Cardiac septum (tissue), 1 donor: ENCODE measurements around the gene PRRC2B. TPM values are rescaled to one million over a fixed set of nuclear protein-coding genes. Genes with fewer than 3 reads are reported as not detected.
"Not testable (repeated sequence)": the region's sequence is repeated elsewhere in the genome, so short reads cannot be mapped to it uniquely, and the experiment has no call there.

Source experiments
- DNase-seq: peaks from one replicate; pipeline ENCODE4 v3.0.0-alpha.2; 2020; ENCODE audit warnings: low spot score
- intact Hi-C: fragments of 100-400 bp; cut with DNase I; formaldehyde crosslinking; loops from one replicate; pipeline ENCODE4 v1.14.0; 2022
- total RNA-seq: library from RNA; stranded (reverse); fragmentation: NEBNext Ultra II Directional; extraction: Animal tissue kit (Norgen Biotek cat#: 25700); gene quantifications from one replicate; pipeline ENCODE4 v1.2.1, GENCODE V29; 2021
- donor health status: DM: no; HTN: no; CAD: no.

PRRC2B gene
- total RNA-seq, 1 donor from 2014 or later = 151 TPM

DNA sequence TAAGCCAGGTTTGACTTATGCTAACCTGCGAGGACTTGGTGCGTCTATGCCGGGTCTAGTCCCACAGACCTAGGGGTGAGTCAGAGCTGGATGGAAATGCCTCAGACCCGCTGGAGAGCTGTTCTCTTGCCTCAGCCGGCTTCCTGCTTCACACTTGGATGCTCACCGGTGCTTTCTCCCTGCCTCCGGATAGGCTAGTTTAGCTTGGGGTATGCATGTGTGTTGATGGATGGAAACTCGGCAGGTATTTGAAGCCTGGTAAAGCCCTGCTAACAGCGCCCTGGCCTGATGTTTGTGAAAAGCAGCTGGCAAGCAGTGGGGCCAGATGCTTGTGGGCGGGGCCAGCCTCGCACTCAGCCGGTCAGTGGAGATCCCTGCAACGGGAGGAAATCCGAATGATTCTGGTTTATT is 29.3 kb downstream of the PRRC2B start:
- no peak for DNase-seq
- intact Hi-C loops = no loop called here

DNA sequence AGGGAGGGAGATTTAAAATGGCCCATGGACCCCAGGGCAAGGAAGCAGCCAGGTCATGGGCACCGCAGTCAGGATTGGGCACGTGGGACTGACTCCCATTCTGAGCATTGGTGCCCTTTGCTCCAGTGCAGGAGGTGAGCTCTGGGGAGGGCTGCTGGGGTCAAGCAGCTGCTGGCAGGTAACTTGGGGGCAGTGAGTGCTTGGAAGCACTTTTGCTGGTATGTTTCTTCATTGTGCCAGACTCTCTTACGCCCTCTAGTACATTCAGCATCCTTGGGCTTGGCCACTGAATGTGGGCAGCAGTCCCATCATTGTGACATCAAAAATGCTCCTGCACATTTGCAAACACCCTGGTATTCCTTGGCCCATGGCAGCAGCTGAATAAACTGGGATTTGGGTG is 32.7 kb downstream of the PRRC2B start:
- intact Hi-C loops = no loop called here
- no peak for DNase-seq

DNA sequence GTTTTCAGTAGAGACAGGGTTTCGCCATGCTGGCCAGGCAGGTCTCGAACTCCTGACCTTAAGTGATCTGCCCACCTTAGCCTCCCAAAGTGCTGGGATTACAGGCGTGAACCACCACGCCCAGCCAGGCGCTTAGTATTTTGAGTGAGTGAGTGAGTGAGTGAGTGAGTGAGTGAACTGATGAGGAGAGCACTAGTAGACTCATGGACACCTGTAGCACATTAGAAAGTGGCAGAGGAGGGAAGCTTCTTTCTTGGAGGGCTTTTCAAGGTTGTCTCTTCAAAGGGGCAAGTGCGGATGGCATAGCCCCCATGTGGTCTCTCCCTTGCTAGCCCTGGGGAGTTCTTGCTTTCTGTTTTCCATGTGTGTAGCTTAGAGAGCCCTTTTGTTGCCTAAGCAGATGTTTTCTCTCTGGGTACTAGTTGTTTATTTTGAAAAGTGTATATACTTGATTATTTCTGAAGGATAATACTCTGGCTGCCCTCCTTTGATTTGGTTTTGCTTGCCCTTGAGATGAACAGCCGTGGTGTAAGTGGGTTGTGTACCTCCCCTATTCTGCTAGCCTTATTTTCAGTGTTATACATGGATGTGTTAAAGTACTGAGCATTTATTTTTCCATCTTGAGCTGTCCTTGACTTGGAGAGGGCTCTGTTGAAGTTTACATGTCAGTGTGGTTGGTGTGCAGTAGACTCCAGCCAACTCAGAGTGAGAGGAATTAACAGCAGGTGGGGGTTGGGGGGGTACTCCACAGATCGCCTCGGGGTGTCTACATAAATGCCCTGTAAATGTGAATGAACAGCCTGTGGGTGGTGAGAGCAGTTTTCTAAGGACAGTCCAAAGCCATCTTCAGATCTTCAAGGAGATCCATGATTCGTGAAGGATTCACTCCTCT is 35.5 kb downstream of the PRRC2B start:
- DNase-seq = no peak
- intact Hi-C loops = no loop called here

DNA sequence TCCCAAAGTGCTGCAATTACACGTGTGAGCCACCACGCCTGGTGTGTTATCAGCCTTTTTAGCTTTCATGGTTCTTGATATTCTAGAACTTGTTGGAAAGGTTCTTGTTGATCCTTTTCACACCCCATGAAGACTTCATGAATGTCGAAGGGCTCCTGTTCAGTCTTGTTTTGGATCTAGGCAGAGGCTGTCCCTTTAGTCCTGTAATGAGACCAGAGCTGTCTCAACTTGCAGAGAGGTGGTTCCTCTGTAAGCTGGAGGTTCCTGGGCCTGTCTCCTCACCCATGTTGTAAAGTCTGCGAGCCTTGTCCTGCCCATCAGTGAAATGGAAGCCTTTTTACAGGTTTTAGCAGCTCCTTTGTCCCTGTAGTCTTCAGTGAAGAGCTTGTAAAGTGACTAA is 38.2 kb downstream of the PRRC2B start:
- DNase-seq = no peak

DNA sequence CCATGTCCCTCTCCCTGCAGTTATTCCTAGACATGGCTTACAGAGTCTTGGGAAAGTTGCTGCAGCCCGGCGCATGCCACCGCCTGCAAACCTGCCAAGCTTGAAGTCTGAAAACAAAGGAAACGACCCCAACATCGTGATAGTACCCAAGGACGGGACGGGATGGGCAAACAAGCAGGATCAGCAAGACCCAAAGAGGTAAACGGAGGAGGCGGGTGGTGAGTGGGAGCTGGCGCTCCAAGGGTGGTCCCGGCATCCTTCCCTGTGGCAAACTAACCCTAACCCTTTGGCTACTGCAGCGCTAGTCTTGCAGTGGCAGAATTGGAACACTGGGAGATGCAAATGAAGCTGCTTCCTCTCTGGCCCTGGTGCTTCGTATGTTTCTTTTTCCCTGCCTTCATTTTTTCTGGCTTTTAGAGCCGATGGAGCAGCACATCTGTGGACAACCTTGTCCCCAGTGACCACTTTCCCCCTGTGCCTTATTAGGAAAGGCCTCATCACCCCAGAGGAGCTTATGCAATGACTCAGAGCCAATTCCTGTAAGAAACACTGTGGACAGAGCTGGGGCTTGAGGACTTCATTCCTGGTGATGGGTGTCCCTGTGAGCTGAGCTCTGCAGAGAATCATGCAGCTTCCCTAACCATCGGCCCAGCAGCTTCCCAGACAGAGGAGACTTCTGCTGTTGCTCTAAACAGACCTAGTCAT is 38.9 kb downstream of the PRRC2B start:
- intact Hi-C loops = no loop called here
- no peak for DNase-seq

More for the DNA sequence above, 38.2 kb downstream of the PRRC2B start:
- intact Hi-C loops = no loop called here

DNA sequence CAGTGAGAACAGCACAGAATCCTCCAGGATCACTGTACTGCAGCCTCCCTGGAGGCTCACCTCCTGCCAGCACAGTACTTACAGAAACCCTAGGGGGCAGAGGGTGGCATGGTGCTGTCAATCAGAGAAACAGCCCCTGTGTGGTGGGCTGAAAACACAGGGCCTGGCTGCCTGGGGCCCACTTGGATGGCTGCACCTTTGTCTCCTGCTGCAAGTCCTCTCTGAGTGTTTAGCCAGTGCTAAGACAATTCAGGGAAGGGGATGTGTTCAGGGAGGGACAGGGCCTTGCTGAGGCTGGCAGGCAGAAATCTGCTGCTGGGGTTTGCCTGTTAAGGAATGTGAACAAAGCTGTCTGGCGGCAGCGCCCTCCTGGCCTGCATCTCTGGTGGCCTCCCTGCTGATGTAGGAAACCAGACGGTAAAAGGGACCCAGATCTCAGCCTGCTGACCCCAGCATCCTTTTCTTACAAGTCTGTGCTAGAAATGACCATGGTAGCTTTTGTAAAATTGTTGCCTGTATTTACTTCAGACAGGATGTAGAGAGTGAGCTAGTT is 39.5 kb downstream of the PRRC2B start:
- DNase-seq = no peak
- intact Hi-C loops = no loop called here

DNA sequence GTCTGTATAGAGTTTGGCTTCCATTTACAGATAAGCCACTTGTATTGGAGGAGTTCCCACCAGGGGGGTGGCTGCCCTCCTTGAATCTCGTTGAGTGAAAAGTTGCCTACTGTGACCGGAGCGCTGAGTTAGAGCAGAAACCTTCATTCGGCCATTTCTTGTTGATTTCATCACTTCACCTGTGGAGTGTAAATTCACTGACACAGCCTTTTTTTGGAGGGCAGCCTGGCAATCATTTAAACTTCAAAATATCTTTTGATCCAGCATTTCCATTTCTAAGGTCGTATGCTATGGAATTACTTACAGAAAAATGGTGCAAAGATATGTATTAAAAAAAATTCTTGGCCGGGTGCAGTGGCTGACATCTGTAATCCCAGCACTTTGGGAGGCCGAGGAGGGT is 40.8 kb downstream of the PRRC2B start:
- DNase-seq = no peak
- intact Hi-C loops = no loop called here

DNA sequence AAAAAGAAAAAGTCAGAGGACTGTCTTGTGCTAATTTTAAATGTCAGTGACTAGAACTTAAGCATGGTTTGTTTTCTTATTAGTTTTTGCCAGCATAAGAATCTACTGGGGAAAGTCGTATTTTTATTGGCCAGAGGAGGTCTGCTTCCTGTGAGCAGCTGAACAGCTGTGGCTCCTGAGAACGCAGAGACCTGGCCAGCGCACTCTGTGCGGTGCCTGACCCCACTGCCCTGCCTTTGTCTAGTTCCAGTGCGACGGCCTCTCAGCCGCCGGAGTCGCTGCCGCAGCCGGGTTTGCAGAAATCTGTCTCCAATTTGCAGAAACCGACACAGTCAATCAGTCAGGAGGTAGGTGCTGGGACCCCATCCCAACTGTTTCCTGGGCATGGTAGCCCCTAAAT is 42.5 kb downstream of the PRRC2B start:
- intact Hi-C loops = no loop called here
- DNase-seq = no peak

DNA sequence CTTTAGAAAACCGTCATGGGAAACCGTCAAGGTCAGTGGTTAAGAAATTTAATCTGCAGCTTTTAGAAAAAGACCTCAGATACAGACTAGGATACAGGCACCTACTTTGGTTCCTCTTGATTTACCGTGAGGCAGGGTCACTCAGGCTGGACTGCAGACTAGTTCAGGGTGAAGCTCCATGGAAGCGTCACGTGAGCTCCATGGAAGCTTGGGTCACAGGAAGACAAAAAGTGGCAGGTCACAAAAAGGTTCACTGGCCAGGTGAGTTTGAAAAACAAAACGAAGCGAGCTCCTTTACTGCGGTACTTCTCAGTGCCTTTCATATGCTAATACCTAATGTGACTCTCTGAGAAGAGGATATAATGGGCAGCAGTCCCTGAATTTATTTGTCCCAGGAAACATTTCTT is 43.0 kb downstream of the PRRC2B start:
- intact Hi-C loops = no loop called here
- DNase-seq = no peak

DNA sequence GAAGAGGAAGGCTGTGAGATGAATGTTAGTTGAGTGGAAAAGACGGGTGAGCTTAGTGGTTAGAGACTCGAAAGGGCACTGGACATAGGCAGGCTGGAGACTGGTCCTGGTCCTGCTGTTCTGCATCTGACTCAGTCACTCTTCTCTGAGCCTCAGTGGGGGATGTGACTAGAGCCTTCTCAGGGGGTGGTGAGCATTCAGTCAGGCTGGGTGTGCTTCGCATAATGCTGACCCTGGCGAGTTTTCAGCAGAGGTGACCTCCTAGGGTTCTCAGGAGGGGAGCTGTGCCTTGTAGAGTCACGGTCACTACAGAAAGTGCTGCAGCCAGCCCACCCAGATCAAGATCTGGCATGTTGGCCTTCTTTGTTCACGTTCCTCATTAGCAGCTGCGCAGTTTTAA is 44.3 kb downstream of the PRRC2B start:
- intact Hi-C loops = no loop called here
- DNase-seq = no peak

DNA sequence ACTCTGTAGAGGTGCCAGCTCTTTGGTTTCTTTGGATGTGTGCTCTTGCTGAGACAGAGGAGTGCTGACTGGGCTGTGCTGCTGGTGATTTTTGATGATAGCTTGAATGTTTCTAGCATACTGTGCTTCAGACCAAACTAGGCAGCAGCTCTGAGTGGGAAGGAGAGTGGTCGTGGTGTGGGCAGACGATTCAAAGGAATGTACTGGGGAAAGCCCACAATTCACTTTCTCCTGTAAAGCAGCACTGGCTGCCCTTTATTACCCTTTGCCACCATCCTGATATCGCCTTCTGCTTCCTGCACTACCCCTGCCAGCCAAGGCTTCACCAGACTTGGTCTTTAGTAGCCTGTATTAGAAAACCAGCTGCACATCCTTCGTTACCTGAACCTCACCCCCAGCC is 45.3 kb downstream of the PRRC2B start:
- DNase-seq = no peak
- intact Hi-C loops = no loop called here

DNA sequence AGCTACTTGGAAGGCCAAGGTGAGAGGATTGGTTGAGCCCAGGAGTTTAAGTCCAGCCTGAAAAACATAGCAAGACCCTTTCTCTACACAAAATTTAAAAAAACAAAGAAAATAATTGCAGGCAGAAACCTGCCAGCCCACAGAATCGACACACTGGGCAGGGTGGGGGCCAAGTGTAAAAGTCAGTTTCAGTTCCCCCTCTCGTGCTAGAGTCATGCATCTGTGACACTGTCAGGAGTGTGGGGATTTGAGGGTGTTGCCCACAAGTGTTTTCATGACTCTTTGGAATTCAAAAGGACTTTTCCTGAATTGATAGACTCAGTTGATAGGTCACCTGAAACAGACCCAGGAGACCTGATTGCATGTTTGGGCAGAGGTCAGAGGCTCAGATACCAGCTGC is 47.6 kb downstream of the PRRC2B start:
- intact Hi-C loops = no loop called here
- peak; percentile 44 for DNase-seq

DNA sequence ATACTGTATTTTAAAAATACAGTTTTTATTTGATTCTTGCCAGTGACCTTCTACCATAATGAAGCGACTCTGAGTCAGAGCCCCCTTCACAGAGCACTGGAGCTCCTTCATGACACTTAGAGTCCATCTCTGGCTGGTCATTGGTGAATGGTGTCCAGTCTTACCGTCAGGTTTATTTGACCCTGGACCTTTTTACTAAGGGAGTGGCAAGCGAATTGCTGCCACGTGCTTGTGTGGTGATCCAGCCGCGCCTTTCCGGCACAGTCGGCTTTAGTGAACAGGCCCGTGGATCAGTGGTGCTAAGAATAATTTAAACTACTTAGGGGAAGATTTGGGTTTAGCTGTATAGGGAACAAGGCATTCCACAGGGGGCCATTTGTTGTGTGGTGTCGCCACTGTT is 48.5 kb downstream of the PRRC2B start:
- intact Hi-C loops = no loop called here
- no peak for DNase-seq

DNA sequence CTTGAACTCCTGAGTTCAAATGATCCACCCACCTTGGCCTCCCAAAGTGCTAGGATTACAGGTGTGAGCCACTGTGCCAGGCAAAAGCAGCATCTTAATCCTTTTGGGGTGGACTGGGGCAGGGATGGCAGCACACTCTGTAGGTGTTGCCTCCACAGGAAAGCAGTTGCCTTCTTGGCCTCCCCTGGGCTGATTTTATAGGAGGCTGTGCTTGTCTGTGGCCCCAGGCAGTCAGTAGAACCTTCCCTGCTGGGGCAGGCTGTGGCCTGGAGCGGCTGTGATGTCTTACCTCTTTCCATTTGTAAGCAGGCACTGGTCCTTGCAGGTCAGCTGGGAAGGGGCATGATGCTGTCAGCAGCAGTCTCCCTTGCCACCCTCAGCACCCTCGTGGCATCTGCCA is 49.8 kb downstream of the PRRC2B start:
- intact Hi-C loops = no loop called here
- peak; percentile 33 for DNase-seq

DNA sequence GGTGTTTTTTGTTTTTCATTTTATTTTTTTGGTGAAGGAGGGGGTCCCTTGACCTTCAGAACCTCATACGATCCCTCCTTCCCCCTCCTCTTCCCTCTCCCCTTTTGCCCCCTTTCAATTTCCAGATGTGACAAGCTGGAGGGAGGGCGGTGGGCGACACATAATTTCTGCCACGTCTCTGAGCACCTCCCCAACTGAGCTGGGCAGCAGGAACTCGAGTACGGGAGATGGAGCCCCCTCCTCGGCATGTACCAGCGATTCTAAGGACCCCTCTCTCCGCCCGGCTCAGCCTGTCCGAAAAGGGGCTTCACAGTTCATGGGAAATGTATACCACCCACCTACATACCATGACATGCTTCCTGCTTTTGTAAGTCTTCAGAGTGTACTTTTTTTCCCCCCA is 52.4 kb downstream of the PRRC2B start:
- intact Hi-C loops = no loop called here
- peak; percentile 57 for DNase-seq

DNA sequence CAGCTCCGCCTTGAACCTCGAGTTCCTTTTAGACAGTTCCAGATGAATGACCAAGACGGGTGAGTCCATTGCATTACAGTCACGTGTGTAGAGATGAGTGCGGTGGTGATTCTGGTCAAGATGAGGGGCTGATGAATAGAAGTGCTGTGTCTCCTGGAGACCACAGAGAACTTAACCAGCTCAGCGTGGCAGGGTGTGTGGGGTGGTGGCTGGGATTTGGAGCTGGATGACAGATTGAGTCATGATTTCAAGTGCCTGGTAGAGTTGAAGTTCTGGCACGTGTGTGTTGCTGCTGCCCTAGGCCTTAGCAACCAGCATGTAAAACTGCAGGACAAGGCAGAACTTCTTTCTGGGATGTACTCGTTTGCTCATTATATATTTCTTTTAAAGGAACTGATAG is 53.3 kb downstream of the PRRC2B start:
- intact Hi-C loops = no loop called here
- peak; percentile 39 for DNase-seq

DNA sequence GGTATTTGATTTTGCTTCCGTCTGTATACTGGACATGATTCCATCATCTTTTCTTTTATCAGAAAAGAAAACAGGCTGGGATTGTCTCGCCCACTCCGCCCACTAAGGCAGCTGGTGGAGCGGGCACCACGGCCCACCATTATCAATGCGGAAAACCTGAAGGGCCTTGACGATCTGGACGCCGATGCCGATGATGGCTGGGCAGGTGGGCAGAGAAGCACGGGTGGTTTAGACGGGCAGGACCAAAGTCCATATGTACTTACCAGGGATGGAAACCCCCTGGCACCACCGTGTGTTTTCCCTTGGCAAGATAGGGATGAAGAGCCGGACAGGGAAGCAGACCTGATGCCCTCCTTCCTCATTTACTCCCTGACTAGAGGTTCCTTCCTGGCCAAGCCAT is 53.7 kb downstream of the PRRC2B start:
- intact Hi-C loops = no loop called here
- peak; percentile 61 for DNase-seq

DNA sequence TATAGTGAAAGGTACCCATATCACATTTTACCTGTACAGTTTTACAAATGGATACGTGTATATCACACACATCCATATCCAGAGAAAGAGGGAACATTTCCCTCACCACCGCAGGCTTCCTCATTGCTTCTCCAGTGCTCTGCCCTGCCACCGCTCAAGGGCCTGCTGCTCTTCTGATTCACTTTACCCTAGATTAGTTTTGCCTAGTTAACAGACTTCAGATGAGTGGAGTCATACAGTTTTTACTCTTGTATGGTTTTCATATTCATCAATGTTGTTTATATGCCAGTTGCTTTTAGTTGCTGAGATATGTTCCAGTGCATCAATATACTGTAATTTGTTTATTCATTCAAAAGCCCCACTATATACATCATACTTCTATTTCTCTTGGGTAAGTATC is 54.9 kb downstream of the PRRC2B start:
- intact Hi-C loops = no loop called here
- DNase-seq = peak; percentile 17

DNA sequence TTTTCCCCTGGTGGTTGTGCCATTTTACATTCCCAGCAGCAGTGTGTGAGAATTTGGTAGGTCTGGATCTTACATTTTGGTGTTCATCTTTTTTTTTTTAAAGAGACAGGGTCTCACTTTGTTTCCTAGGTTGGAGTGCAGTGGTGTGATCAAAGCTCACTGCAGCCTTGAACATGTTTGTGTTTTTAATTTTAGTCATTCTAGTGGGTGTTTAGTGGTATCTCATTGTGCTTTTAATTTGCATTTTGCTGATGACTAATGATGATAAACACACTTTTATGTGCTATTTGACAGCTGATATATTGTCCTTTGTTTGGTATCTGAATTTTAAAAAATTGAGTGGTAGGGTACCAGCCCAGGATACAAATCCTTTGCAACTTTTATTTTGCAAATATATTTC is 55.4 kb downstream of the PRRC2B start:
- no peak for DNase-seq
- intact Hi-C loops = no loop called here

DNA sequence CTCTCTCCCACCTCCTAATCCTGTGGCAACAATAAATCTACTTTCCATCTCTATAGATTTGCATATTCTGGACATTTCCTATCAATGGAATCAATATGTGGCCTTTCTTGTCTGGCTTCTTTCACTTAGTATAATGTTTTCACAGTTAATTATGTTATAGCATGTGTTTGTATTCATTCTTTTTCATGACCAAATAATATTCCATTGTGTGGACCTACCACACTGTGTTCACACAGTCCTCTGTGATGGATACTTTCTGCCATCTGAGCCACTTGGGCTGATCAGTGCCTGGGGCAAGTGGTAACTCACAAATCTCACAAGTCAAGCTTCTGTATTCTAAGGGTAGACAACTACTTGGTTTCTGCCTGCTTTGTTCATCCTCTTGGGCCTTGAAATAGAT is 60.1 kb downstream of the PRRC2B start:
- DNase-seq = no peak
- intact Hi-C loops = no loop called here

DNA sequence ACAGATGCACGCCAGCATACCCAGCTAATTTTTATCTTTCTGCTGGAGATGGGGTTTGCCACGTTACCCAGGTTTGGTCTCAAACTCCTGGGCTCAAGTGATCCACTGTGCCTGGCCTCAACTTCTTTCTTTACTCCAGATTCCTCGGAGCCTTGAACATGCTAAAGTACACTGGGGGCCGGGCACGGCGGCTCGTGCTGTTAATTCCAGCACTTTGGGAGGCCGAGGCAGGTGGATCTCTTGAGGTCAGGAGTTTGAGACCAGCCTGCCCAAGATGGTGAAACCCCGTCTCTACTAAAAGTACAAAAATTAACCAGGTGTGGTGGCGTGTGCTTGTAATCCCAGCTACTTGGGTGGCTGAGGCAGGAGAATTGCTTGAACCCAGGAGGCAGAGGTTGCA is 61.8 kb downstream of the PRRC2B start:
- intact Hi-C loops = not testable (repeated sequence)
- DNase-seq = peak; percentile 33
